Panc1 (cell line): ENCODE measurements around the gene MTHFD1L. TPM values are rescaled to one million over a fixed set of nuclear protein-coding genes. Genes with fewer than 3 reads are reported as not detected.

Experiments
- ATAC-seq: fragments of 200-7000 bp; cut with Tn5 transposase; 2 replicates; pipeline ENCODE4 v1.9.1; 2020; ENCODE audit warnings: mild to moderate bottlenecking, moderate library complexity
- BruUV-seq: library from RNA; stranded (reverse); fragments of 400-500 nt; replicated peaks from 2 replicates; lab custom pipeline; 2021; lab: Mats Ljungman, UMichigan
- CTCF ChIA-PET: fragments of 300-600 bp; sonication (Branson Sonifier 250); formaldehyde crosslinking; loops from one replicate; lab custom pipeline; 2022; ENCODE audit warnings: antibody characterized with exemption; lab: Charles Lee
- POLR2A ChIA-PET: fragments of 300-600 bp; sonication (Branson Sonifier 250); formaldehyde crosslinking; loops from one replicate; lab custom pipeline; 2022; ENCODE audit warnings: antibody characterized with exemption; lab: Charles Lee
- DNase-seq: peaks from one replicate; pipeline ENCODE4 v3.0.0-alpha.2; 2010; ENCODE audit warnings: low read depth, low spot score
- H3K27ac ChIP-seq: 2 replicates; pipeline ENCODE4 v1.5.1; 2011; ENCODE audit warnings: mild to moderate bottlenecking, low read length, inconsistent platforms
- H3K27me3 ChIP-seq: fragments of 200-500 bp; sonication (Bioruptor generic); 2 replicates; pipeline ENCODE4 v1.6.0; 2014; ENCODE audit warnings: low read length, inconsistent platforms; ENCODE audit not compliant: control insufficient read depth, insufficient read depth
- H3K36me3 ChIP-seq: fragments of 200-500 bp; sonication (Bioruptor generic); 2 replicates; pipeline ENCODE4 v1.5.1; 2014; ENCODE audit warnings: inconsistent platforms, mild to moderate bottlenecking, low read length, moderate library complexity; ENCODE audit not compliant: control insufficient read depth, insufficient read depth
- H3K4me1 ChIP-seq: 2 replicates; pipeline ENCODE4 v1.5.1; 2011; ENCODE audit warnings: inconsistent platforms, mild to moderate bottlenecking, low read length, moderate library complexity; ENCODE audit not compliant: control insufficient read depth, insufficient read depth
- H3K4me3 ChIP-seq, 2 experiments: 2 replicates each; pipeline ENCODE4 v1.5.1; 2011 to 2012; ENCODE audit warnings: low read depth in 2 of 2, low read length in 2 of 2, mild to moderate bottlenecking in 2 of 2, inconsistent platforms in 1 of 2, moderate library complexity in 1 of 2
- H3K9me3 ChIP-seq: fragments of 200-500 bp; sonication (Bioruptor generic); 2 replicates; pipeline ENCODE4 v1.5.1; 2014; ENCODE audit warnings: low read depth, mild to moderate bottlenecking, inconsistent platforms, low read length, moderate library complexity; ENCODE audit not compliant: control insufficient read depth, insufficient read depth
- POLR2AphosphoS5 ChIP-seq: IDR thresholded peaks from 2 replicates; pipeline ENCODE4 v1.6.1; 2012; ENCODE audit warnings: mild to moderate bottlenecking, low read depth, low read length, moderate library complexity
- REST ChIP-seq, 2 experiments: IDR thresholded peaks; 2 replicates each; pipeline ENCODE4 v1.6.1; 2011 to 2012; ENCODE audit warnings: low read depth in 2 of 2, control low read depth in 1 of 2, low read length in 1 of 2, mild to moderate bottlenecking in 1 of 2, moderate library complexity in 1 of 2; ENCODE audit not compliant: insufficient read depth in 1 of 2
- SIN3A ChIP-seq: IDR thresholded peaks from 2 replicates; pipeline ENCODE4 v1.6.1; 2012; ENCODE audit warnings: low read depth, mild to moderate bottlenecking, low read length, moderate library complexity, borderline replicate concordance; ENCODE audit not compliant: insufficient read depth
- TCF7L2 ChIP-seq: IDR thresholded peaks from 2 replicates; pipeline ENCODE4 v1.6.1; 2011; ENCODE audit warnings: mild to moderate bottlenecking, low read depth, low read length, inconsistent platforms
- in situ Hi-C: cut with HindIII; loops from 2 replicates; pipeline ENCODE4 v1.10.0; 2016; ENCODE audit warnings: low sequenced_read_pairs, low pct_unique_long_range_greater_than_20kb
- intact Hi-C: fragments of 100-400 bp; cut with micrococcal nuclease; formaldehyde crosslinking; loops from one replicate; pipeline ENCODE4 v1.10.0; 2022; ENCODE audit not compliant: unreplicated experiment
- total RNA-seq: library from RNA; stranded (reverse); gene quantifications from one replicate; pipeline ENCODE4 v1.2.1, GENCODE V29; 2021; ENCODE audit not compliant: unreplicated experiment
- TF ChIP-seq, protein P1 (sequence below): fragments of 450-650 bp; IDR thresholded peaks from 2 replicates; pipeline ENCODE4 v1.5.1; 2017; ENCODE audit warnings: mild to moderate bottlenecking

The MTHFD1L gene
- total RNA-seq, 1 experiment from 2014 or later, result 76.2 TPM

DNA sequence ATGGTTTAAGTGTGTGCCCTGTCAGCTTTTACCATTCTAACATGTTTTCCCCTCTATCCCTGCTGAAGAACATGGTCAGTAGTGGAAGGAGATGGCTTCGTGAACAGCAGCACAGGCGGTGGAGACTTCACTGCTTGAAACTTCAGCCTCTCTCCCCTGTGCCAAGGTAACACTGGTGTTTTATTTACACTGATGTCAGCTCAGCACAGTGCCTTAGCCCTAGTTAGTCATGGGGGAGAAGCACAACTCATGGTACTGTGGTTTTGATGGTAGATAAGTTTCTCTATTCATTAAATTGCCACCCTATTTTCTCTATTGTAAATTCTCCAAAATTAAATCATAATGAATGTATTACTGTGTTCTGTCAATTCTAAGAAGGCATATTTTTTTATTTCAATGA, 56.6 kb downstream of the MTHFD1L start:
- DNase-seq (no peak), ATAC-seq (no peak)
- ChIA-PET CTCF (no interaction called here), POLR2A (no interaction called here)
- Histone ChIP-seq H3K9me3 (no peaks in the 10 kb centered on the region), H3K4me1 (no peaks in the 10 kb centered on the region), H3K27ac (no peak overlapping the region), H3K4me3 (no peak overlapping the region), H3K27me3 (no peaks in the 10 kb centered on the region), H3K36me3 (peaks cover 17% of the 10 kb centered on the region)
- no TSS peak for BruUV-seq
- intact Hi-C loops (no loop called here), in situ Hi-C loops (no loop called here)
- TF ChIP-seq TCF7L2 (no peak), REST (IDR thresholded peaks at IDR 0.05; ENCODE audit: insufficient read depth in 1 of 2, low read depth in 2 of 2, low read length in 1 of 2) (no peak), SIN3A (no peak), POLR2AphosphoS5 (no peak)
- TF ChIP-seq, protein P1, sequence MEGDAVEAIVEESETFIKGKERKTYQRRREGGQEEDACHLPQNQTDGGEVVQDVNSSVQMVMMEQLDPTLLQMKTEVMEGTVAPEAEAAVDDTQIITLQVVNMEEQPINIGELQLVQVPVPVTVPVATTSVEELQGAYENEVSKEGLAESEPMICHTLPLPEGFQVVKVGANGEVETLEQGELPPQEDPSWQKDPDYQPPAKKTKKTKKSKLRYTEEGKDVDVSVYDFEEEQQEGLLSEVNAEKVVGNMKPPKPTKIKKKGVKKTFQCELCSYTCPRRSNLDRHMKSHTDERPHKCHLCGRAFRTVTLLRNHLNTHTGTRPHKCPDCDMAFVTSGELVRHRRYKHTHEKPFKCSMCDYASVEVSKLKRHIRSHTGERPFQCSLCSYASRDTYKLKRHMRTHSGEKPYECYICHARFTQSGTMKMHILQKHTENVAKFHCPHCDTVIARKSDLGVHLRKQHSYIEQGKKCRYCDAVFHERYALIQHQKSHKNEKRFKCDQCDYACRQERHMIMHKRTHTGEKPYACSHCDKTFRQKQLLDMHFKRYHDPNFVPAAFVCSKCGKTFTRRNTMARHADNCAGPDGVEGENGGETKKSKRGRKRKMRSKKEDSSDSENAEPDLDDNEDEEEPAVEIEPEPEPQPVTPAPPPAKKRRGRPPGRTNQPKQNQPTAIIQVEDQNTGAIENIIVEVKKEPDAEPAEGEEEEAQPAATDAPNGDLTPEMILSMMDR, result no peak

DNA sequence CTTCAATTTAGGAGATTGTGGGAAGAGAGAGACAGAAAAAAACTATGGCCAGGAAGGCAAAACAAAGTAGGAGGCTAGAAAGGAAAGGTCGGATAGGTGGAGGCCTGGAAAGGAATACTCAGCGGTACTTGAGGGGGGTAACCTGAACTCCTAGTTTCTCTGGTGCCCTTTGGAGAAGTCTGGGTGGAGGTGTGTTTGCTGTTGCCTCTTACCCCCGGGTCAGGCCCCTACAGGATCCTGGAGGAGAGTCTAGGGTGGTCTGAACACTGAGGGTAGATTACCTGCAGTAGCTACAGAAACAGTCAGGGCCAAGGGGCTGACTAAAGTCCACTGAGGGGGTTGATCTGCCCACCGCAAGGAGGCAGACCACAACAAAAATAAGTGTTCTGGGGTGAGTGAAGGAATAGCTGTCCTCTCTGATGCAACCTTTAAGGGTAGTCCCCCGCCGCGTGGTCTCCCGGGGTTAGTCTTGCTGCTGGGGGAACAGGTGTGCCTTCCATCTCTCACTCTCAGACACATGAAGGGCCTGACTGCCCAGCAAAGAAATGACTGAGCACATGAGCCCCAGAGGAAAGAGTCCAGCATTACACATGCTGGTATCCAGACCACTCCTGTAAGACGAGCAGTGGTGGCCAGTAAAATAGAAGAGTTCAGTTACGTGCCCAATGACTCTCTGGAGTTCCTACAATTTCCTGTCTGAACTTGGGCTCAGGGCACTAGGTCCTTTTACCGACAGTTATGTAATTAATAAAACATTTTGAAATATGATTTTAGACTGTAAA, 59.5 kb downstream of the MTHFD1L start:
- Histone ChIP-seq H3K36me3 (peaks cover 20% of the 10 kb centered on the region), H3K4me3 (no peak overlapping the region), H3K27me3 (no peaks in the 10 kb centered on the region), H3K9me3 (no peaks in the 10 kb centered on the region), H3K27ac (no peak overlapping the region), H3K4me1 (no peaks in the 10 kb centered on the region)
- DNase-seq, result no peak
- CTCF ChIA-PET, result no interaction called here
- TF ChIP-seq TCF7L2, result no peak
- no peak for TF ChIP-seq REST (IDR thresholded peaks at IDR 0.05; ENCODE audit: insufficient read depth in 1 of 2, low read depth in 2 of 2, low read length in 1 of 2)
- no peak for TF ChIP-seq SIN3A
- TF ChIP-seq, protein P1, result no peak
- TF ChIP-seq POLR2AphosphoS5, result no peak
- ATAC-seq, result no peak; the same call in 1 of the 2 replicates
- intact Hi-C loops, result no loop called here
- POLR2A ChIA-PET, result no interaction called here
- BruUV-seq, result no TSS peak
- in situ Hi-C loops, result no loop called here
